B cell (primary cell): ENCODE data around the gene MLLT3. TPM values are rescaled to one million over a fixed set of nuclear protein-coding genes. Genes with fewer than 3 reads are reported as not detected.

Experiments used
- ATAC-seq: fragments of 200-7000 bp; cut with Tn5 transposase; one replicate; pipeline ENCODE4 v1.10.0; 2021; ENCODE audit warnings: low read depth, mild to moderate bottlenecking, moderate number of reproducible peaks, moderate library complexity
- CTCF ChIA-PET: fragments of 350-600 bp; sonication (Branson Sonifier 250); formaldehyde crosslinking; loops from one replicate; lab custom pipeline; 2021; ENCODE audit warnings: antibody characterized with exemption, inconsistent platforms; lab: Charles Lee
- POLR2A ChIA-PET: fragments of 350-600 bp; sonication (Branson Sonifier 250); formaldehyde crosslinking; loops from one replicate; lab custom pipeline; 2021; ENCODE audit warnings: antibody characterized with exemption; lab: Charles Lee
- DNase-seq: peaks from one replicate; pipeline ENCODE4 v3.0.0; 2013
- H2AFZ ChIP-seq: 2 replicates; pipeline ENCODE4 v1.6.1; 2012; ENCODE audit warnings: mild to moderate bottlenecking, low read depth, low read length; ENCODE audit not compliant: insufficient read depth, poor library complexity, severe bottlenecking
- H3K27ac ChIP-seq, 2 donors: 1 replicate in 1 of 2; 2 replicates in 1 of 2; pipeline ENCODE4 v1.5.1; 2012 to 2013; ENCODE audit warnings: low read length in 2 of 2, mild to moderate bottlenecking in 2 of 2, moderate library complexity in 1 of 2
- H3K27me3 ChIP-seq, 4 experiments: fragments of 200-600 bp in 1 of 4; sonication (generic) in 1 of 4; replicated peaks in 1 of 4; 1 replicate in 2 of 4; 2 replicates in 2 of 4; pipeline versions ENCODE4 v1.6.1 to v1.7.0; 2013 to 2016; ENCODE audit warnings: low read length in 3 of 4, mild to moderate bottlenecking in 2 of 4, mixed read lengths in 1 of 4, moderate library complexity in 1 of 4; ENCODE audit not compliant: insufficient read depth in 4 of 4, control insufficient read depth in 3 of 4; ENCODE audit errors: control extremely low read depth in 1 of 4
- H3K36me3 ChIP-seq, 2 experiments: replicated peaks in 1 of 2; 1 replicate in 1 of 2; 2 replicates in 1 of 2; pipeline versions ENCODE4 v1.6.1 to v1.7.1; 2013; ENCODE audit warnings: low read length in 1 of 2; ENCODE audit not compliant: insufficient read depth in 2 of 2, control insufficient read depth in 1 of 2; ENCODE audit errors: control extremely low read depth in 1 of 2, extremely low read depth in 1 of 2
- H3K4me1 ChIP-seq, 2 donors: fragments of 200-600 bp in 1 of 2; sonication (generic) in 1 of 2; 1 replicate in 1 of 2; 2 replicates in 1 of 2; pipeline versions ENCODE4 v1.5.1 to v1.6.1; 2013 to 2017; ENCODE audit warnings: low read length in 2 of 2; ENCODE audit not compliant: control insufficient read depth in 2 of 2, insufficient read depth in 2 of 2
- H3K4me2 ChIP-seq: replicated peaks from 2 replicates; pipeline ENCODE3; 2012; ENCODE audit warnings: mild to moderate bottlenecking, low read depth, low read length; ENCODE audit not compliant: poor library complexity, severe bottlenecking
- H3K4me3 ChIP-seq, 5 experiments: fragments of 200-600 bp in 1 of 5; sonication (generic) in 1 of 5; 1 replicate in 3 of 5; 2 replicates in 2 of 5; pipeline versions ENCODE4 v1.5.1 to v1.7.0; 2011 to 2016; ENCODE audit warnings: low read length in 4 of 5, mild to moderate bottlenecking in 4 of 5, low read depth in 2 of 5, control low read depth in 1 of 5, moderate library complexity in 1 of 5; ENCODE audit not compliant: insufficient read depth in 1 of 5; ENCODE audit errors: control extremely low read depth in 1 of 5, extremely low read depth in 1 of 5
- H3K79me2 ChIP-seq: fragments of 200-600 bp; sonication (generic); one replicate; pipeline ENCODE4 v1.6.0; 2016; ENCODE audit warnings: low read length; ENCODE audit not compliant: control insufficient read depth, insufficient read depth
- H3K9ac ChIP-seq: fragments of 200-600 bp; sonication (generic); 2 replicates; pipeline ENCODE4 v1.6.1; 2017; ENCODE audit warnings: mild to moderate bottlenecking, low read length, moderate library complexity
- H3K9me3 ChIP-seq, 3 donors: one replicate each; pipeline versions ENCODE4 v1.6.1 to v1.7.1; 2013; ENCODE audit warnings: low read length in 2 of 3; ENCODE audit not compliant: control insufficient read depth in 2 of 3, insufficient read depth in 1 of 3; ENCODE audit errors: control extremely low read depth in 1 of 3
- H4K20me1 ChIP-seq: 2 replicates; pipeline ENCODE4 v1.6.0; 2012; ENCODE audit warnings: mild to moderate bottlenecking, low read length; ENCODE audit not compliant: insufficient read depth, control insufficient read depth, poor library complexity, severe bottlenecking
- H3K27ac Mint-ChIP-seq: one replicate; pipeline ENCODE4 v1.8.0; 2021; ENCODE audit warnings: mixed read lengths
- H3K27me3 Mint-ChIP-seq: one replicate; pipeline ENCODE4 v1.8.0; 2021; ENCODE audit warnings: mixed read lengths
- H3K4me1 Mint-ChIP-seq: one replicate; pipeline ENCODE4 v1.8.0; 2021; ENCODE audit warnings: mixed read lengths
- H3K4me3 Mint-ChIP-seq: one replicate; pipeline ENCODE4 v1.8.0; 2021; ENCODE audit warnings: mixed read lengths
- H3K9me3 Mint-ChIP-seq: one replicate; pipeline ENCODE4 v1.8.0; 2022; ENCODE audit warnings: mixed read lengths; ENCODE audit not compliant: insufficient read depth
- EZH2 ChIP-seq: IDR thresholded peaks from 2 replicates; pipeline ENCODE4 v1.6.1; 2012; ENCODE audit warnings: borderline replicate concordance, low read depth, mild to moderate bottlenecking, moderate library complexity, low read length; ENCODE audit not compliant: insufficient read depth, poor library complexity, severe bottlenecking
- WGBS: methylation state at CpG from one replicate; pipeline ENCODE4 v1.1.5; 2013; ENCODE audit warnings: missing lambda C conversion rate; ENCODE audit not compliant: insufficient coverage; 5-methylcytosine and 5-hydroxymethylcytosine counted together
- intact Hi-C: fragments of 100-400 bp; cut with micrococcal nuclease; formaldehyde crosslinking; loops from one replicate; pipeline ENCODE4 v1.10.0; 2022
- polyA plus RNA-seq: library from polyadenylated mRNA; depleted of rRNA; stranded (reverse); fragments of >200 nt; gene quantifications from 2 replicates; pipeline ENCODE4 v1.2.3, GENCODE V29; 2012
- total RNA-seq, 2 donors: library from RNA; stranded (reverse); fragments of 120-200 nt in 1 of 2; gene quantifications; 1 replicate in 1 of 2; 2 replicates in 1 of 2; pipeline versions ENCODE4 v1.2.3 to v1.2.4, GENCODE V29; 2013 to 2022
- TF ChIP-seq, protein P1 (sequence below): fragments of 200-600 bp; IDR thresholded peaks from one replicate; pipeline ENCODE4 v1.8.0; 2022; ENCODE audit warnings: antibody characterized with exemption, mild to moderate bottlenecking

The MLLT3 gene
- total and polyA plus RNA-seq, 2 donors (not counting 1 experiment from before 2014, with no cell fraction given), result 3.4 to 3.6 TPM

GRCh38 chr9:20540169-20540863 lies 82.0 kb downstream of the MLLT3 start:
- Mint-ChIP-seq H3K9me3 (peaks cover 6% of the 10 kb centered on the region), H3K4me1 (no peaks in the 10 kb centered on the region), H3K4me3 (no peak overlapping the region), H3K27ac (no peak overlapping the region), H3K27me3 (no peaks in the 10 kb centered on the region)
- H2AFZ ChIP-seq, result no peak overlapping the region
- ATAC-seq (no peak), DNase-seq (no peak)
- H3K27ac ChIP-seq, result no peak overlapping the region
- no peaks in the 10 kb centered on the region for H4K20me1 ChIP-seq
- no peak overlapping the region for H3K4me2 ChIP-seq
- no peaks in the 10 kb centered on the region for H3K79me2 ChIP-seq
- intact Hi-C loops, result no loop called here
- H3K9ac ChIP-seq, result no peak overlapping the region
- peaks cover 0 to 15% (median 10%) of the 10 kb centered on the region in 3 donors for H3K9me3 ChIP-seq
- TF ChIP-seq, protein P1, sequence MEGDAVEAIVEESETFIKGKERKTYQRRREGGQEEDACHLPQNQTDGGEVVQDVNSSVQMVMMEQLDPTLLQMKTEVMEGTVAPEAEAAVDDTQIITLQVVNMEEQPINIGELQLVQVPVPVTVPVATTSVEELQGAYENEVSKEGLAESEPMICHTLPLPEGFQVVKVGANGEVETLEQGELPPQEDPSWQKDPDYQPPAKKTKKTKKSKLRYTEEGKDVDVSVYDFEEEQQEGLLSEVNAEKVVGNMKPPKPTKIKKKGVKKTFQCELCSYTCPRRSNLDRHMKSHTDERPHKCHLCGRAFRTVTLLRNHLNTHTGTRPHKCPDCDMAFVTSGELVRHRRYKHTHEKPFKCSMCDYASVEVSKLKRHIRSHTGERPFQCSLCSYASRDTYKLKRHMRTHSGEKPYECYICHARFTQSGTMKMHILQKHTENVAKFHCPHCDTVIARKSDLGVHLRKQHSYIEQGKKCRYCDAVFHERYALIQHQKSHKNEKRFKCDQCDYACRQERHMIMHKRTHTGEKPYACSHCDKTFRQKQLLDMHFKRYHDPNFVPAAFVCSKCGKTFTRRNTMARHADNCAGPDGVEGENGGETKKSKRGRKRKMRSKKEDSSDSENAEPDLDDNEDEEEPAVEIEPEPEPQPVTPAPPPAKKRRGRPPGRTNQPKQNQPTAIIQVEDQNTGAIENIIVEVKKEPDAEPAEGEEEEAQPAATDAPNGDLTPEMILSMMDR, result no peak
- no peak for TF ChIP-seq EZH2
- no peaks in the 10 kb centered on the region for H3K36me3 ChIP-seq
- POLR2A ChIA-PET, result no interaction called here
- 67% methylated on average over 2 of the region's 5 CpGs for WGBS
- no peaks in the 10 kb centered on the region for H3K27me3 ChIP-seq
- no peak overlapping the region for H3K4me3 ChIP-seq
- CTCF ChIA-PET, result no interaction called here
- no peaks in the 10 kb centered on the region for H3K4me1 ChIP-seq

DNA sequence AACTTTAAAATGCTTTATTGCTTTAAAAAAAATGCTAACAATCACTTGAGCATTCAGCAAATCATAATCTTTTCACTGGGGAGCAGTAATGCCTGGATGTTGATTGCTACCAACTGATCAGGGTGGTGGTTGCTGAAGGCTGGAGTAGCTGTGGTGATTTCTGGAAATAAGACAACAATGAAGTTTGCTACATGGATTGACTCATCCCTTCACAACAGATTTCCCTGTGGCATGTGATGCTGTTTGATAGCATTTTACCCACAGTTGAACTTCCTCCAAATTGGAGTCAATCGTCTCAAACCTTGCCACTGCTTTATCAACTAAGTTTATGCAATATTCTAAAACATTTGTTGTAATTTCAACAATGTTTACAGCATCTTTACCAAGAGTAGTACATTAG lies 83.3 kb downstream of the MLLT3 start:
- POLR2A ChIA-PET, result no interaction called here
- no peak overlapping the region for H2AFZ ChIP-seq
- H3K9ac ChIP-seq, result no peak overlapping the region
- H3K79me2 ChIP-seq, result no peaks in the 10 kb centered on the region
- H3K4me3 ChIP-seq, result no peak overlapping the region
- WGBS, result no CpG with 5 or more reads among the region's 1 CpG
- no peak overlapping the region for H3K4me2 ChIP-seq
- H3K9me3 ChIP-seq, result peaks cover 0 to 15% (median 10%) of the 10 kb centered on the region in 3 donors
- H3K36me3 ChIP-seq, result no peaks in the 10 kb centered on the region
- no peaks in the 10 kb centered on the region for H3K4me1 Mint-ChIP-seq
- H3K4me3 Mint-ChIP-seq, result no peak overlapping the region
- no peaks in the 10 kb centered on the region for H3K27me3 ChIP-seq
- CTCF ChIA-PET, result no interaction called here
- H4K20me1 ChIP-seq, result no peaks in the 10 kb centered on the region
- H3K27ac ChIP-seq, result no peak overlapping the region
- H3K9me3 Mint-ChIP-seq, result peaks cover 6% of the 10 kb centered on the region
- TF ChIP-seq EZH2, result no peak
- H3K27me3 Mint-ChIP-seq, result no peaks in the 10 kb centered on the region
- intact Hi-C loops, result no loop called here
- H3K27ac Mint-ChIP-seq, result no peak overlapping the region
- no peaks in the 10 kb centered on the region for H3K4me1 ChIP-seq
- no peak for DNase-seq
- ATAC-seq, result no peak
